RPMI7951 (cell line): Measurements from ENCODE around the gene SYNJ2. TPM values are rescaled to one million over a fixed set of nuclear protein-coding genes. Genes with fewer than 3 reads are reported as not detected.
"Not testable (repeated sequence)": the region's sequence is repeated elsewhere in the genome, so short reads cannot be mapped to it uniquely, and the experiment has no call there.

Experiments
- DNase-seq: peaks from one replicate; pipeline ENCODE4 v3.0.0-alpha.2; 2012; ENCODE audit warnings: low read depth
- total RNA-seq: library from RNA; depleted of rRNA; stranded (reverse); fragments of >200 nt; shearing (Covaris generic); gene quantifications from 2 replicates; pipeline ENCODE4 v1.2.3, GENCODE V29; 2014

SYNJ2 gene
- total RNA-seq, 1 experiment from 2014 or later = 47.8 TPM

GRCh38 chr6:157954150-157955117 lies 27.2 kb upstream of the SYNJ2 start:
- DNase-seq = peak; percentile 44

GRCh38 chr6:157955675-157956074 lies 26.0 kb upstream of the SYNJ2 start:
- no peak for DNase-seq

GRCh38 chr6:157956171-157956730 lies 25.4 kb upstream of the SYNJ2 start:
- DNase-seq = no peak

GRCh38 chr6:157959451-157960227 lies 22.0 kb upstream of the SYNJ2 start:
- no peak for DNase-seq

- no peak for DNase-seq
Measured at GRCh38 chr6:157961153-157961831, 20.4 kb upstream of the SYNJ2 start.

GRCh38 chr6:157961832-157962575 lies 19.7 kb upstream of the SYNJ2 start:
- no peak for DNase-seq

- DNase-seq = no peak
Measured at GRCh38 chr6:157962601-157963302, 18.9 kb upstream of the SYNJ2 start.

- no peak for DNase-seq
Measured at GRCh38 chr6:157964100-157964499, 17.6 kb upstream of the SYNJ2 start.

GRCh38 chr6:157965387-157965786 lies 16.3 kb upstream of the SYNJ2 start:
- DNase-seq = no peak

- DNase-seq = no peak
Measured at GRCh38 chr6:157966589-157966977, 15.1 kb upstream of the SYNJ2 start.

- no peak for DNase-seq
Measured at GRCh38 chr6:157967020-157967419, 14.6 kb upstream of the SYNJ2 start.

GRCh38 chr6:157967486-157967885 lies 14.2 kb upstream of the SYNJ2 start:
- DNase-seq = no peak

GRCh38 chr6:157972177-157972576 lies 9.5 kb upstream of the SYNJ2 start:
- DNase-seq = not testable (repeated sequence)

GRCh38 chr6:157974341-157974894 lies 7.2 kb upstream of the SYNJ2 start:
- peak; percentile 84 for DNase-seq

- DNase-seq = no peak
Measured at GRCh38 chr6:157974967-157975366, 6.7 kb upstream of the SYNJ2 start.

- no peak for DNase-seq
Measured at GRCh38 chr6:157975456-157975855, 6.2 kb upstream of the SYNJ2 start.

GRCh38 chr6:157976345-157977175 lies 5.1 kb upstream of the SYNJ2 start:
- no peak for DNase-seq

GRCh38 chr6:157977176-157977804 lies 4.4 kb upstream of the SYNJ2 start:
- no peak for DNase-seq
